Fibroblast of pulmonary artery (primary cell): ENCODE measurements around the gene WNT5B.
"Not testable (repeated sequence)": the region's sequence is repeated elsewhere in the genome, so short reads cannot be mapped to it uniquely, and the experiment has no call there.

ENCODE experiments used
- DNase-seq: peaks from one replicate; pipeline ENCODE4 v3.0.0-alpha.2; 2010; ENCODE audit warnings: low read depth
- H3K4me3 ChIP-seq: replicated peaks from 2 replicates; pipeline ENCODE4 v1.5.1; 2011; ENCODE audit warnings: low read depth, mild to moderate bottlenecking, control low read depth, low read length, moderate library complexity
- CTCF ChIP-seq: IDR thresholded peaks from 2 replicates; pipeline ENCODE4 v1.5.1; 2011; ENCODE audit warnings: mild to moderate bottlenecking, control low read depth, low read length, inconsistent platforms; ENCODE audit errors: missing control alignments

WNT5B gene

GRCh38 chr12:1688086-1688710, 59.2 kb downstream of the WNT5B start:
- DNase-seq: no peak
- TF ChIP-seq CTCF: no peak
- no peak overlapping the region for H3K4me3 ChIP-seq

GRCh38 chr12:1690578-1691122, 61.6 kb downstream of the WNT5B start, which contains the start of gene ADIPOR2:
TSS of gene ADIPOR2 (plus strand) at chr12:1691070. CDS start at chr12:1754344, 63,274 bp downstream.
- H3K4me3 ChIP-seq: peak within 1 kb of the TSS; percentile 90
- no peak for TF ChIP-seq CTCF
- peak; percentile 98 for DNase-seq

- no peak for DNase-seq
- peak overlapping the region; percentile 90 for H3K4me3 ChIP-seq
- no peak for TF ChIP-seq CTCF
Measured at GRCh38 chr12:1691123-1692007, 62.3 kb downstream of the WNT5B start.

GRCh38 chr12:1692226-1692625, 63.2 kb downstream of the WNT5B start:
- peak overlapping the region; percentile 90 for H3K4me3 ChIP-seq
- DNase-seq: no peak
- no peak for TF ChIP-seq CTCF

GRCh38 chr12:1692895-1693610, 64.0 kb downstream of the WNT5B start:
- no peak overlapping the region for H3K4me3 ChIP-seq
- no peak for TF ChIP-seq CTCF
- DNase-seq: no peak

- not testable (repeated sequence) for DNase-seq, H3K4me3 ChIP-seq
Measured at GRCh38 chr12:1695097-1695496, 66.1 kb downstream of the WNT5B start.
